ENCODE data around the gene MTX2.
"Not testable (repeated sequence)": the region's sequence is repeated elsewhere in the genome, so short reads cannot be mapped to it uniquely, and the experiment has no call there.

Gene MTX2

GRCh38 chr2:176291335-176291734 is 22.1 kb downstream of the MTX2 start:
- DNase-seq, result no peak

DNA sequence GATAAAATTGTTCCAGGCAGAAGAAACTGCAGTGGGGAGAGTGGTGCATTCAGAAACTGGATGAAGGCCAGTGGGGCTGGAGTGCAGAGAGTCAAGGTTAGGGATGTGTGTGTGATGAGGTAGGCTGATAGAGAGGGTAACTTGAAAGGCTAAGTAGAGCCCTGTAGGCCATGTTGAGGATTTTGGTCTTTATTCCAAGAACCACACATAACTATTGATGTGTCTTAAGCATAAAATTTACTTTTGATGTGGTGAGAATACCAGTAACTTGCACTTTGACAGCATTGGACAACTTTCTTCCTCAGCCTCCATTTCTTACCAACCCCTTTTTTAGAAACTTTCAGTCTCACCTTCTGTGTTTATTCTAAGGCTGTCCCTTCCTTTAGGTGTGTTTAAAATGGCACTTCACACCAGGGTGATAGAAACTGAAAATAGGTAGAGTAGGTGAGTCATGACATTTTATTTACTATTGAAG is 22.6 kb downstream of the MTX2 start:
- DNase-seq, result no peak

DNA sequence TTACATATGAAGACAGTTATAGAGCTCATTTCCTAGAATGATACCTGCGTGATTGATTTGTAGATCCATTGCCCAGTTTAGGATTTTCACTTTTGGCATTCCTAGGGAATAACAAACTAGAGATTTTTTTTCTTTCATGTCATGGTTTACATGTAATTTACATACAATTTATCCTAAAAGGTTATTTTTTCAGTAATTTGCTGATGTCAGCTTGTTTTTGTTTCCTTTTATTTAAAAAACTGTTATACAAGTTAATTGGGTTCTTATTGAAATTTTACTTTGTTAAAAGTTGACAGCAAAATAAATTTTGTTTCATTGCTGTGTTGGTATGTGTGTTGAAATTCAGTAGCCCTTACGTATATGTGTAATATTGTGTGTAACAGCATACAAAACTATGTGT is 23.4 kb downstream of the MTX2 start:
- DNase-seq, result no peak

GRCh38 chr2:176293334-176293733 is 24.1 kb downstream of the MTX2 start:
- no peak for DNase-seq

- DNase-seq, result no peak
Measured at GRCh38 chr2:176297067-176297466, 27.8 kb downstream of the MTX2 start.

DNA sequence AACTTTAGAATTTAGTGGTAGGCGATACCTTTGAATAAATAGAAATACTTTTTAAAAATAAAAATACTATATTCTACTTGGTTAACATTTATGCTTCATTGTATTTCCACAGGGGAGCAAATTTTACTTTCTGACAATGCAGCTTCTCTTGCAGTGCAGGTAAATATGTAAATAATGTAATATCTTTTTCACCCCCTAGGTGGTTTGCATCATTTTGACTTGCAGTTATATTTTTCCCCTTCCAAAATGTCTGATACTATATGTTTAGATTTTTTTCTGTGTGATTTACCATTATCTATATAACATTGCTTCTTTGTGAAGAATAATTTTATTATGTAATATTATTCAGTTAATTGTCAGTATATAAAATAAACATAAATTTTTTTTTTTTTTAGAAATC is 28.5 kb downstream of the MTX2 start:
- no peak for DNase-seq

DNA sequence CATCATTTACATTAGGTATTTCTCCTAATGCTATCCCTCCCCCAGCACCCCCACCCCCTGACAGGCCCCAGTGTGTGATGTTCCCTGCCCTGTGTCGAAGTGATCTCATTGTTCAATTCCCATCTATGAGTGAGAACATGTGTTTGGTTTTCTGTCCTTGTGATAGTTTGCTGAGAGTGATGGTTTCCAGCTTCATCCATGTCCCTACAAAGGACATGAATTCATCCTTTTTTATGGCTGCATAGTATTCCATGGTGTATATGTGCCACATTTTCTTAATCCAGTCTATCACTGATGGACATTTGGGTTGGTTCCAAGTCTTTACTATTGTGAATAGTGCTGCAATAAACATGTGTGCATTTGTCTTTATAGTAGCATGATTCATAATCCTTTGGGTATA is 36.8 kb downstream of the MTX2 start:
- not testable (repeated sequence) for DNase-seq

DNA sequence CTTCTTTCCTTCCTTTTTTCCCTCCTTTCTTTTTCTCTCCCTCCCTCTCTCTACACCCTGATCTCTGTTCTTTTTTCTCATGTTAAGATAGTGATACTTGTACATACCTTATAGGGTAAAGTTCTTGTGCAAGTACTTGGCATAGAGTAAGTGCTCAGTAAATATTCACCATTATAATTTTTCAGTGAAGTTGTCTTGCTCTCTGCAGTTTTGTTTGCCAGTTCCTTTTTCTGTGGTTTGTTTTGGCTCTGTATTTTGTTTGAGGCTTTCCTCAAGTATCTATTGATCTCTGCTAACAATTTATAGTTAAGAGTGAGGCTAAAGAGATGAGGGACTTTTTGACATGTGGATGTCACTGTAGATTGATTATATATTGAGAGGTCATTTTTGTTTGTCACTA is 48.0 kb downstream of the MTX2 start:
- no peak for DNase-seq

DNA sequence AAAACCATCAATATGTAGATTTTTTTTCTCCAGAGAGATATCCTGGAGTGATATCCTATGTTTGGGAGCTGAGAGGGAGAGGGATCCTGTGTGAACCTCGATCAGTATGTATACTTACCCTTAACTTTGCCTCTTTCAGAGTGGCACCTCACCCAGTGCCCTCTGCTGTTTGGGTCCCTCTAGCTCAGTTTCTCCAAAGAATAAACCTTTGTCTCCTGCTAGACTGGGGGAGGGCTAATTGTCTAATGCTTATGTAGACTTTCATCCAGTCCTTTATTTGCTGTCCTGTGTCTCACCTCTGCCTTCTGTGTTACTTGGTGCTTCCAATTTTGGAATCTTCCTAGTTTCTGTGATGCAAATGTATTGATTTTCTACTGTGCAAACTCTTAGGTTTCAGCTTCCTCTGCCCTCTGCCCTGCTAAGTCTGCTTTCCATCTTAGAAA is 48.4 kb downstream of the MTX2 start:
- no peak for DNase-seq

DNA sequence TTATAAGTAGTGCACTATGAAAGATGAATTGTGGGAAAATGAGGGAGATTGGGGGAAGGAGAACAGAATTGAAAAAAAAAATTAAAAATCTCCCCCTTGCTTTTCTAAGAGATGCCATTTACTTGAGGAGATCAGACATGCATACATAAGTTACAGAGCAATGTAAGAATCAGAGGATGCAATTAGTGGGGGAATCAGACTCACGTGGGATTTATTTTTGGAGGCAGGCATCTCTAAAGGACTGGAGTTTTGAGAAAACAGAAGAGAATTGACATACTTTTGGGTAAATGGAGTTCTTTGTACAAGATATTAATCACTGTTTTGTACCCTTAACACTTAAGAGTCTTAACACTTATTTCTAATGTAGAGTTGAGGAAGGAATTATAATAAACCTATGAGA is 52.7 kb downstream of the MTX2 start:
- no peak for DNase-seq

- no peak for DNase-seq
Measured at GRCh38 chr2:176324862-176325261, 55.6 kb downstream of the MTX2 start.

- DNase-seq, result peak; percentile 20
Measured at GRCh38 chr2:176325732-176326131, 56.5 kb downstream of the MTX2 start.

DNA sequence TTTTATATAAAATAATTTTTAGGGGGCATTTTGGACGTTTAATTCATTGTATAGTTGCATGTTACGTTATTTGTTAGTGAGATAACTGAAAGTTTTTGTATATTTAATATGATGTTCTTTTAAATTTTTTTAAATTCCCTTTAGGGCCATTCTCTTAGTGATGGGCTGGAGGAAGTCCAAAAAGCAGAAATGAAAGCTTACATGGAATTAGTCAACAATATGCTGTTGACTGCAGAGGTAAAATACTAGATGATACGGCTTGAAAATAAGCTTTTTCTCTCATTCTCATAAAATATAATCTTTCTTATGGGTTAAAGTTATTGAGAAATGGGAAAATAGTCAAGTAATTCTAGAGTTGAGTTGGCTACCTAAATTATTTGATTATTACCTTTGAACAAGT is 58.9 kb downstream of the MTX2 start:
- DNase-seq, result no peak

DNA sequence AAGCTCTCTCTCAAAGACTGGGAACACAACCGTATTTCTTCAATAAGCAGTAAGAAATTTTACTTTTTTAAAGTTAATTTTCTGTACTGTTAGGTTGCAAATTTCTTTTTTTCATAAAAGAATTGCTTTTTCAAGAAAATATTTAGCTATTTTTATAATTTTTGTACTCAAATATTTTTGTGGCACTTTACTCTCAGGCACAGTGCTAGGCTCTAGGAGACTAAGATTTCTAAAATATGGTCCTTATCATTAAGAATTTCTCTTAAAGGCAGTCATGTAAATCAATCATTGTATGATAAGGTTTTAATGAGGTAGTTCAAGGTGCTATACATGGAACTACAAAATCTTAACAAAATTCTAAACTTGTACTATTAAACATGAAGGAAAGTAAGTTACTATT is 61.4 kb downstream of the MTX2 start:
- DNase-seq, result no peak

GRCh38 chr2:176331646-176332045 is 62.4 kb downstream of the MTX2 start:
- no peak for DNase-seq

GRCh38 chr2:176334729-176335128 is 65.5 kb downstream of the MTX2 start:
- no peak for DNase-seq

DNA sequence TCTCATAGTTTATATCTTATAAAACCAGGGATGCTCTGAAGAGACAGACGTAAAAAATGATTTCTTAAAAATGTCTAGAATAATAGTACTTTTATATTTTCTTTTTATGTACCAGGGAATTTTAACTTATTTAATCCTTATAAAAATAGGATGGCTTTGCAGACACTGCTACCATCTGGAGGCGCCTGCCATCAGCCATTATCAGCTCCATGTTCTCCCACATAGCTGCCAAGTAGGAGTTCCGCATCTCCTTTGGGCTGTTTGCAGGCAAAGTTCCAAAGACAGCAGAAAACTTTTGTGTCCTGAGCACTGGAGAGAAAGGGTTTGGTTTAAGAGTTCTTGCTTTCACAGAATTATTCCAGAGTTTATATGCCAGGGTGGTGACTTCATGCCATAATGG is 69.2 kb downstream of the MTX2 start:
- DNase-seq, result no peak

GRCh38 chr2:176339208-176339607 is 70.0 kb downstream of the MTX2 start:
- no peak for DNase-seq

- no peak for DNase-seq
Measured at GRCh38 chr2:176356251-176356650, 87.0 kb downstream of the MTX2 start.

- no peak for DNase-seq
Measured at GRCh38 chr2:176364273-176364977, 95.2 kb downstream of the MTX2 start.

DNA sequence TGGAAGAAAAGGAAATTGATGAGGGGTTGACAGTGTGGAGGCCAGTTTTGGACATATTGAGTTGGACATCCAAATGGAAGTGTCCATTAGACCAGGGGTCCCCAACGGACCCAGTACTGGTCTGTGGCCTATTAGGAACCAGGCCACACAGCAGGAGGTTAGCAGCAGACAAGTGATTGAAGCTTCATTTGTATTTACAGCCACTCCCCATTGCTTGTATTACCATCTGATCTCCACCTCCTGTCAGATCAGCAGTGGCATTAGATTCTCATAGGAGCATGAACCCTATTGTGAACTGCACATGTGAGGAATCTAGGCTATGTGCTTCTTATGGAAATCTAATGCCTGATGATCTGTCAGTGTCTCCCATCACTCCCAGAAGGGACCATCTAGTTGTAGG is 99.1 kb downstream of the MTX2 start:
- no peak for DNase-seq

DNA sequence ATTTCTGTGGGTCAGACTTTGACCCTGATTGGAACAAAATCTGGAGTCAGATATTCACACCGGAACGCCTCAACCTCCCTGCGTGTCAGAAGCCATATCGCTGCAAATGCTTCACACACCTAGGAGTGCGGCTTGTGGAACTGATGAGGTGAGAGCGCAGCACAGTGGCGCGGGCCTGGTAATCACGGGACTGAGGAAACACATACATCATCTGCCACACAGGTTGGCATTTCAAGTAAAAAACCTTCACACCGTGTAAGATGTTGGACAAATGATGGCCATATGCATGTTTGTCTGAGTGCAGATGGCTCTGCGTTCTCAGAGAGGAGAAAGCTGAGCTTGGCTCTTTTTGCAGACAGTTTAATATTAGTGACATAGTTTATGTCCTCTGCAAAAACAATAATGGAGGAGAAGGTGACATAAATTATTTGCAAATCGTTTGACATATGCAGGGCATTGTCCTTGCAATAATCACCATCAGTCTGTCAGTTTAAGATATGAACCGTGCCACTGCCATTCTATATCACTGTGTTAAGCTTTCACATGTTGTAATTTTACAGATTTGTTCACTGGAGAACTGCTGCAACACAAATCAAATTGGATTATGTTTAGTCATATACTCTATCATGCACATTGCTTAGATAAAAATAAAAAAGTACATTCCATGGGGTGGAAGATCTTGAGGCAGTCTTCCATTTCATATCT is 101.4 kb downstream of the MTX2 start:
- no peak for DNase-seq

DNA sequence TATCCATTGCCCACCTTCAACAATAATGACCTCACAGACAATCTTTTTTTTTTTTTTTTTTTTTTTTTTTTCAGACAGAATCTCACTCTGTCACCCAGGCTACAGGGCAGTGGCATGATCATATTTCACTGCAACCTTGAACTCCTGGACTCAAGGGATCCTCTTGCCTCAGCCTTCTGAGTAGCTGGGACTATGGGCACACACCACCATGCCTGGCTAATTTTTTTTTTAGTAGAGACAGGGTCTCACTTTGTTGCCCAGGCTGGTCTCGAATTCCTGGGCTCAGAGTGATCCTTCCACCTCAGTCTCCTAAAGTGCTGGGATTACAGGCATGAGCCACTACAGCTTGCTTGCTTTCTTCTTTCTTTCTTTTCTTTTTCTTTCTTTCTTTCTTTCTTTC is 103.9 kb downstream of the MTX2 start:
- DNase-seq, result not testable (repeated sequence)

- DNase-seq, result no peak
Measured at GRCh38 chr2:176378323-176378722, 109.1 kb downstream of the MTX2 start.

- DNase-seq, result no peak
Measured at GRCh38 chr2:176380341-176380740, 111.1 kb downstream of the MTX2 start.
